ENCODE results near the gene GLRX5.

GRCh38 chr14:95537298-95538089 is 2.6 kb downstream of the GLRX5 start:
- TF ChIP-seq FOXJ3 (CRISPR knock-in tag; IDR thresholded peaks at IDR 0.05; ENCODE audit: borderline replicate concordance) (no peak), TP53 (CRISPR knock-in tag; IDR thresholded peaks at IDR 0.05) (no peak), ZNF121 (CRISPR knock-in tag; IDR thresholded peaks at IDR 0.05) (no peak), USF1 (CRISPR knock-in tag; IDR thresholded peaks at IDR 0.05) (no peak), ZNF138 (CRISPR knock-in tag; conservative IDR thresholded peaks at IDR 0.05) (no peak), TCF7 (CRISPR knock-in tag; IDR thresholded peaks at IDR 0.05; ENCODE audit: low read depth) (no peak), SP1 (CRISPR knock-in tag; conservative IDR thresholded peaks at IDR 0.05) (no peak), NFE2L1 (CRISPR knock-in tag; IDR thresholded peaks at IDR 0.05) (no peak)

All from WTC11 (cell line).